Esophagus squamous epithelium (tissue), 4 donors: ENCODE data around the gene KLHL18.

Experiments
- CTCF ChIP-seq, 6 experiments: fragments of 450-650 bp in 4 of 6; fragments of 200-600 bp in 2 of 6; sonication (generic) in 2 of 6; IDR thresholded peaks; one replicate each; pipeline ENCODE4 v1.5.1; 2016 to 2019; ENCODE audit warnings: antibody characterized with exemption in 6 of 6, mild to moderate bottlenecking in 4 of 6, moderate library complexity in 4 of 6
- POLR2A ChIP-seq, 4 donors: fragments of 450-650 bp; IDR thresholded peaks; one replicate each; pipeline ENCODE4 v1.6.1; 2017; ENCODE audit warnings: antibody characterized with exemption in 4 of 4, mild to moderate bottlenecking in 4 of 4, moderate library complexity in 3 of 4

DNA sequence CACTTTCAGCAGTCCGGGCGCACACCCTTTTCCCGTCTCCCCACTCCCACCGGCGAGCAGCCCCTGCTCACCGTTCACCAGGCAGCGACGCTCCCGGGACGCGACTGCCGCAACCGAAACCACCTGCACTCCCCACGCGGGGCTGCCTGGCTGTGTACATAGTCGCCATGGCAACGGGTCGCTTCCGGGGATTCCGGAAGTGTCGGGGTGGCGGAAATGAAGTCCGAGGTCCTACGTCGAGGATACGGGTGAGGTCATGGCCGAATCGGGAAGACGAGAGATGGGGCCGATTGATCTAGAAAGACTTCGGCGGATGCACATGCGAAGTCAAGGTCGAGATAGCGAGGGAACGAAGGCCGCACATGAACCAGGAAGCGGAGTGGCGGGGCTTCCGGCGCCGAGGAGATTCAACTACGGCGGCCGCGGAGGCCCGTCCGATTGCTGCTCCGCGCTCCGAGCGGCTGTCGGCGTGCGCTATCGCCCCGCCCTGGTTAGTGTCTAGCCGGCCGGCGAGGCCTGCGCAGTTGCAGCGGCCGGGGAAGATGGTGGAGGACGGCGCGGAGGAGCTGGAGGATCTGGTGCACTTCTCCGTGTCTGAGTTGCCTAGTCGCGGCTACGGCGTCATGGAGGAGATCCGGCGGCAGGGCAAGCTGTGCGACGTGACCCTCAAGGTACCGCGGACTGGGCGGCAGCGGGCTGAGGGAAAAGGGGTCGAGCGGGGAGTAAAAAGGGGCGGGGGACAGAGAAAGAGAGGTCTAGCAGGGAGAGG lies at the start of gene KLHL18, which contains the start of gene KIF9:
- peak in 2 of 6 experiments; percentile 6 to 10 for TF ChIP-seq CTCF (IDR thresholded peaks at IDR 0.05)
- peak in 3 of 4 donors; percentile 42 to 71 (median 62) for TF ChIP-seq POLR2A (IDR thresholded peaks at IDR 0.05)
